Activated naive CD8-positive, alpha-beta T cell treated with anti-CD3 and anti-CD28 coated beads, Interleukin-2, amount 10 ng/mL, durations not matched to agents 7 days and 5 days (primary cell): Measurements from ENCODE around the gene ACVR2B. TPM values are rescaled to one million over a fixed set of nuclear protein-coding genes. Genes with fewer than 3 reads are reported as not detected.

Experiments
- ATAC-seq: fragments of 150-1000 bp; cut with Tn5 transposase; one replicate; pipeline ENCODE4 v1.10.0; 2021; ENCODE audit warnings: low read depth, moderate library complexity
- POLR2A ChIA-PET: fragments of 350-600 bp; sonication (Branson Sonifier 250); formaldehyde crosslinking; loops from one replicate; lab custom pipeline; 2021; ENCODE audit warnings: antibody characterized with exemption; lab: Charles Lee
- DNase-seq: peaks from one replicate; pipeline ENCODE4 v3.0.0; 2021
- H3K27ac Mint-ChIP-seq: one replicate; pipeline ENCODE4 v1.8.0; 2022; ENCODE audit warnings: mild to moderate bottlenecking, mixed read lengths
- H3K27me3 Mint-ChIP-seq: one replicate; pipeline ENCODE4 v1.8.0; 2022; ENCODE audit warnings: mild to moderate bottlenecking, moderate library complexity, mixed read lengths
- H3K36me3 Mint-ChIP-seq: one replicate; pipeline ENCODE4 v1.8.0; 2021; ENCODE audit warnings: mild to moderate bottlenecking, mixed read lengths
- H3K4me1 Mint-ChIP-seq: one replicate; pipeline ENCODE4 v1.8.0; 2021; ENCODE audit warnings: mixed read lengths
- H3K4me3 Mint-ChIP-seq: one replicate; pipeline ENCODE4 v1.8.0; 2022; ENCODE audit warnings: mild to moderate bottlenecking, moderate library complexity, mixed read lengths
- H3K9me3 Mint-ChIP-seq: one replicate; pipeline ENCODE4 v1.8.0; 2021; ENCODE audit warnings: mixed read lengths
- total RNA-seq, 2 experiments: library from RNA; stranded (reverse); gene quantifications; one replicate each; pipeline ENCODE4 v1.2.3, GENCODE V29; 2021

ACVR2B gene
- total RNA-seq, 2 experiments from 2014 or later: 7.6 to 8.0 TPM

DNA sequence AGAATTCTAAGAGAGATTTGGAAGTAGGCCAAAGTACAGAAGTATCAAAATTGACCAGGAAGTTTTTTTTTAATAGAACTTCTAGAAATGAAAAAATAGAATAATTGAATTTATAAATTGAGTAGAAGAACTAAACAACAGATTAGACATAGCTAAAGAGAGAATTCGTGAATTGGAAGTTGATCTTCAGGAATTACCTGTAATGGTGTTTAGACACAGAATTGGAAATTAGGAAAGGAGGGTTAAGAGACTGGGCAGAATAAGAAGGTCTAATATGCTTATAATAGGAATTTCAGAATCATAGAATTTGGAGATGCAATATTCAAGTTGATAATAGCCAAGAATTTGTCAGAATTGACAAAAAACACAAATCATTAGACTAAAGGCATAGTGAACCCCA, 16.2 kb downstream of the ACVR2B start:
- H3K4me1 Mint-ChIP-seq: peaks cover 3% of the 10 kb centered on the region
- peaks cover 24% of the 10 kb centered on the region for H3K9me3 Mint-ChIP-seq
- no peak overlapping the region for H3K27ac Mint-ChIP-seq
- no peak for ATAC-seq
- POLR2A ChIA-PET: no interaction called here
- H3K27me3 Mint-ChIP-seq: peaks cover 3% of the 10 kb centered on the region
- no peak for DNase-seq
- H3K36me3 Mint-ChIP-seq: peaks cover 14% of the 10 kb centered on the region
- H3K4me3 Mint-ChIP-seq: no peak overlapping the region

- Mint-ChIP-seq H3K9me3 (peaks cover 18% of the 10 kb centered on the region), H3K4me3 (no peak overlapping the region), H3K36me3 (peaks cover 8% of the 10 kb centered on the region), H3K27me3 (no peaks in the 10 kb centered on the region), H3K27ac (no peak overlapping the region), H3K4me1 (peaks cover 3% of the 10 kb centered on the region)
- POLR2A ChIA-PET: interaction anchor here (0.8 kb wide), 1 partner anchor 9 kb away, joined by 3 read pairs; no protein-coding TSS in a partner anchor
- ATAC-seq (no peak), DNase-seq (no peak)
Observed at GRCh38 chr3:38471260-38471857, 17.7 kb downstream of the ACVR2B start.

- ATAC-seq: no peak
- H3K36me3 Mint-ChIP-seq: peaks cover 8% of the 10 kb centered on the region
- DNase-seq: no peak
- H3K27me3 Mint-ChIP-seq: no peaks in the 10 kb centered on the region
- H3K9me3 Mint-ChIP-seq: peaks cover 17% of the 10 kb centered on the region
- H3K4me1 Mint-ChIP-seq: peaks cover 3% of the 10 kb centered on the region
- H3K27ac Mint-ChIP-seq: no peak overlapping the region
- H3K4me3 Mint-ChIP-seq: no peak overlapping the region
- POLR2A ChIA-PET: interaction anchor here (0.8 kb wide), 1 partner anchor 8 kb away, joined by 3 read pairs; no protein-coding TSS in a partner anchor
Observed at GRCh38 chr3:38472342-38472741, 18.7 kb downstream of the ACVR2B start.

DNA sequence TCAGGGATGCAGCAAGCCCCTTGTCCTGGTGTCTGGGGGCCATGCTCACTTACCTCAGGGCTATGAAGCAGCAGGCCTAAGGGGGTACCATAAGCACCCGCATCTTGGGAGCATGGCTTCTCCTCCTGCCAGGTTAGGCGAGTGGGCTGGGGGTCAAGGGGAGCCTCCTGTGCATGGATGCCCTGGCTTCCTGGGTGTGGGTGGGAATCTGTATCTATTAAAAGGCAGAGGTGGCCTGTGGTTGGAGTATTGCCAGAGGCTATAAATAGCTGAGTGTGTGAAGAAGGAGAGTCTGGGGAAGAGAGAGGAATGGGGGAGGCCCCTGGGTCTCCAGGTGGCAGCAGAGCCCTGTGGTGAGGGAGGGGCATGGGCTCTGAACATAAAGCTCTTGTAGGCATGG, 19.5 kb downstream of the ACVR2B start:
- no peak for ATAC-seq
- H3K27ac Mint-ChIP-seq: no peak overlapping the region

DNA sequence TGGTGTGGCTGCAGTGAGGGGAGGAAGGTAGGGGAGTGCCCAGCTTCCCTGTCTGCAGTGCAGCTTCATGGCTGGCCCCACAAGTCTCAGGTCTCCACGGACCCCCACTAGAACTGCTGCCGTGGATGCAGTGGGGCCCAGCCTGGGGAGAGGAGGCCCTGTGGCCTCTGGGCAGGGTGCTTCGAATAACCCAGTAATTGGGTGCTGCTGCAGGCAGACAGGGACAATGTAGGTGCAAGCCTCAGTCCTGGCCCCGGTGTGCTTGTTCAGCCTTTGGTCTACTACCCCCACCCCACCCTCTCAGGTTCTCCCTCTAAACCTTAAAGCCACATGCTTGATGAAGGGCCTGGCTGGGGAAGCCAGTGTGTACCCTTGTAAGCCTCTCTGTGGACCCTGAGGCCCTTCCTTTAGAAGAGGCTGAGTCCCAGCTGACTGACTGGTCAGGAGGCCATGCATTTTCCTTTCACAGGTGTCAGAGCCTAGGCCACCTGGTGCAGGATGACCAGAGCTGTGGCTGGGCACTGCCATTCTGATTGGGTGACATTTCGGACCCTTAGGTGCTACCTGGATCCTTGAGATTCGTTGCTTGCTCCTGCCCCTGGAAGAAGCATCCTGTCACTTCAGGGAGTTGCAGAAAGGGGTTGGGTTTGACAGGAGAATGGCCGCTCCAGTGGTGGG, 21.4 kb downstream of the ACVR2B start:
- DNase-seq (no peak), ATAC-seq (no peak)
- peaks cover 3% of the 10 kb centered on the region for H3K4me1 Mint-ChIP-seq
- H3K36me3 Mint-ChIP-seq: no peaks in the 10 kb centered on the region
- H3K9me3 Mint-ChIP-seq: peaks cover 7% of the 10 kb centered on the region
- no peaks in the 10 kb centered on the region for H3K27me3 Mint-ChIP-seq
- no peak overlapping the region for H3K4me3 Mint-ChIP-seq
- POLR2A ChIA-PET: no interaction called here
- H3K27ac Mint-ChIP-seq: no peak overlapping the region

More for the DNA sequence above, 19.5 kb downstream of the ACVR2B start:
- Mint-ChIP-seq H3K4me1 (peaks cover 3% of the 10 kb centered on the region), H3K36me3 (peaks cover 8% of the 10 kb centered on the region), H3K4me3 (no peak overlapping the region), H3K27me3 (no peaks in the 10 kb centered on the region), H3K9me3 (peaks cover 17% of the 10 kb centered on the region)
- DNase-seq: no peak
- POLR2A ChIA-PET: no interaction called here

- Mint-ChIP-seq H3K27me3 (no peaks in the 10 kb centered on the region), H3K27ac (no peak overlapping the region), H3K4me3 (no peak overlapping the region), H3K4me1 (peaks cover 3% of the 10 kb centered on the region), H3K9me3 (peaks cover 1% of the 10 kb centered on the region), H3K36me3 (no peaks in the 10 kb centered on the region)
- DNase-seq (no peak), ATAC-seq (no peak)
- POLR2A ChIA-PET: no interaction called here
Observed at GRCh38 chr3:38475716-38476115, 22.0 kb downstream of the ACVR2B start.

GRCh38 chr3:38476157-38476756, 22.6 kb downstream of the ACVR2B start:
- H3K9me3 Mint-ChIP-seq: no peaks in the 10 kb centered on the region
- DNase-seq: no peak
- H3K27me3 Mint-ChIP-seq: no peaks in the 10 kb centered on the region
- no peak overlapping the region for H3K4me3 Mint-ChIP-seq
- no peak overlapping the region for H3K27ac Mint-ChIP-seq
- POLR2A ChIA-PET: no interaction called here
- peaks cover 3% of the 10 kb centered on the region for H3K4me1 Mint-ChIP-seq
- no peaks in the 10 kb centered on the region for H3K36me3 Mint-ChIP-seq
- ATAC-seq: no peak

- Mint-ChIP-seq H3K36me3 (no peaks in the 10 kb centered on the region), H3K9me3 (no peaks in the 10 kb centered on the region), H3K4me1 (peaks cover 3% of the 10 kb centered on the region), H3K27me3 (no peaks in the 10 kb centered on the region), H3K27ac (no peak overlapping the region), H3K4me3 (no peak overlapping the region)
- ATAC-seq: no peak
- POLR2A ChIA-PET: no interaction called here
- DNase-seq: no peak
Observed at GRCh38 chr3:38477057-38477820, 23.5 kb downstream of the ACVR2B start.

DNA sequence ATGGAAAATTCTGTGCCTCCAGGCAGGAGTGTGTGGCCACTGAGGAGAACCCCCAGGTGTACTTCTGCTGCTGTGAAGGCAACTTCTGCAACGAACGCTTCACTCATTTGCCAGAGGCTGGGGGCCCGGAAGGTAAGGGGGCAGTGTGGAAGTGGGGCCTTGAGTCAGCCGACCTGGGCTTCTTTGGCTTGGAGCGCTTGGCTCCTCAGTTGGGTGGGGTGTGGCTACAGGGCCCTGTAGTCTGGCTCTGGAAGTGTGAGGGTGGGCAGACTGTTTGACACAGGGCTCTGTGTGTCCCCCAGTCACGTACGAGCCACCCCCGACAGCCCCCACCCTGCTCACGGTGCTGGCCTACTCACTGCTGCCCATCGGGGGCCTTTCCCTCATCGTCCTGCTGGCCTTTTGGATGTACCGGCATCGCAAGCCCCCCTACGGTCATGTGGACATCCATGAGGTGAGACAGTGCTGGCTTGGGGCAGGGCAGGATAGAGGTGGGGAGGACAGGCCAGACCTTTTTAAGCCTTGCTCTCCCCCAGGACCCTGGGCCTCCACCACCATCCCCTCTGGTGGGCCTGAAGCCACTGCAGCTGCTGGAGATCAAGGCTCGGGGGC, 24.3 kb downstream of the ACVR2B start:
- peaks cover 2% of the 10 kb centered on the region for H3K4me1 Mint-ChIP-seq
- H3K9me3 Mint-ChIP-seq: no peaks in the 10 kb centered on the region
- no peaks in the 10 kb centered on the region for H3K36me3 Mint-ChIP-seq
- POLR2A ChIA-PET: no interaction called here
- no peak for ATAC-seq
- H3K4me3 Mint-ChIP-seq: no peak overlapping the region
- H3K27me3 Mint-ChIP-seq: no peaks in the 10 kb centered on the region
- DNase-seq: no peak
- H3K27ac Mint-ChIP-seq: no peak overlapping the region

GRCh38 chr3:38478901-38479300, 25.2 kb downstream of the ACVR2B start:
- no peaks in the 10 kb centered on the region for H3K4me1 Mint-ChIP-seq
- POLR2A ChIA-PET: no interaction called here
- no peak overlapping the region for H3K27ac Mint-ChIP-seq
- no peaks in the 10 kb centered on the region for H3K9me3 Mint-ChIP-seq
- no peak for ATAC-seq
- H3K4me3 Mint-ChIP-seq: no peak overlapping the region
- H3K36me3 Mint-ChIP-seq: no peaks in the 10 kb centered on the region
- no peaks in the 10 kb centered on the region for H3K27me3 Mint-ChIP-seq
- DNase-seq: no peak

DNA sequence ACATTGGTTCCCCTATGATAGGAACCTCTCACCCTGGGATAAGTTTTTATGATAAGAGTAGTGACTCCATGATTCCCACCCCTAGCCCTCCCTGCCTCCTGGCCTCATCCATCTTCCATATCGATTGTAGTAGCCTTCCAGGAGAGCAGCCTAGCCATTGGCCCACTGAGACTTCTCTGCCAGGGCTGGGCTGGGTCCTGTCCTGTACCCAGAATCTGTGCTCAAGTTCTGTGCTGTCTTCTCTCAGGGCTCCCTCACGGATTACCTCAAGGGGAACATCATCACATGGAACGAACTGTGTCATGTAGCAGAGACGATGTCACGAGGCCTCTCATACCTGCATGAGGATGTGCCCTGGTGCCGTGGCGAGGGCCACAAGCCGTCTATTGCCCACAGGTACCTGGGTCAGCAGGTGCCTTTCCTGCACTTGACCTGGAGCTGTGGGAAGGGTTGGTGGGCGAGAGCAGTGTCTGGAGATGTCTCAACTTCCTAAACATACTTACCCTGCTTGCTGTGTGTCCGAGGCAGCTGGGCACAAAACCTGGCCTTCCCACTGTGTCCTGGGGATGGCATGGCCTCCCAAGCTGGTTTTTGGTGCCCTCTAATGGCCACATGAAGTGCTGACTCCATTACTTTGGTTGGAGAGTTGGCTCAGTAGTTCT, 25.9 kb downstream of the ACVR2B start:
- H3K4me3 Mint-ChIP-seq: no peak overlapping the region
- no peaks in the 10 kb centered on the region for H3K4me1 Mint-ChIP-seq
- DNase-seq (peak; percentile 43), ATAC-seq (peak; percentile 70)
- no peaks in the 10 kb centered on the region for H3K27me3 Mint-ChIP-seq
- H3K9me3 Mint-ChIP-seq: no peaks in the 10 kb centered on the region
- POLR2A ChIA-PET: interaction anchor here (0.6 kb wide), 1 partner anchor 8 kb away, joined by 3 read pairs; no protein-coding TSS in a partner anchor
- no peaks in the 10 kb centered on the region for H3K36me3 Mint-ChIP-seq
- no peak overlapping the region for H3K27ac Mint-ChIP-seq

GRCh38 chr3:38480093-38480445, 26.4 kb downstream of the ACVR2B start:
- Mint-ChIP-seq H3K4me3 (no peak overlapping the region), H3K4me1 (no peaks in the 10 kb centered on the region), H3K27me3 (no peaks in the 10 kb centered on the region), H3K27ac (no peak overlapping the region), H3K36me3 (no peaks in the 10 kb centered on the region), H3K9me3 (no peaks in the 10 kb centered on the region)
- ATAC-seq: no peak
- no peak for DNase-seq
- POLR2A ChIA-PET: interaction anchor here (0.6 kb wide), 1 partner anchor 8 kb away, joined by 3 read pairs; no protein-coding TSS in a partner anchor

GRCh38 chr3:38480930-38481329, 27.2 kb downstream of the ACVR2B start:
- POLR2A ChIA-PET: no interaction called here
- H3K4me1 Mint-ChIP-seq: no peaks in the 10 kb centered on the region
- no peak for ATAC-seq

More at GRCh38 chr3:38480930-38481329, 27.2 kb downstream of the ACVR2B start:
- no peak overlapping the region for H3K27ac Mint-ChIP-seq
- H3K27me3 Mint-ChIP-seq: no peaks in the 10 kb centered on the region
- H3K36me3 Mint-ChIP-seq: no peaks in the 10 kb centered on the region
- no peaks in the 10 kb centered on the region for H3K9me3 Mint-ChIP-seq
- H3K4me3 Mint-ChIP-seq: no peak overlapping the region
- DNase-seq: no peak
